Mesothelial cell of epicardium (in vitro differentiated cells): Measurements from ENCODE around the gene IPO13. TPM values are rescaled to one million over a fixed set of nuclear protein-coding genes. Genes with fewer than 3 reads are reported as not detected.

ENCODE experiments used
- DNase-seq, 2 experiments: peaks; one replicate each; pipeline ENCODE4 v3.0.0; 2021; ENCODE audit warnings: low spot score in 2 of 2; ENCODE audit not compliant: unreplicated experiment in 2 of 2
- H3K27ac Mint-ChIP-seq: 2 replicates; pipeline ENCODE4 v1.8.0; 2021; ENCODE audit warnings: mixed read lengths
- H3K27me3 Mint-ChIP-seq: 2 replicates; pipeline ENCODE4 v1.8.0; 2021; ENCODE audit warnings: low read depth, mixed read lengths
- H3K36me3 Mint-ChIP-seq: 2 replicates; pipeline ENCODE4 v1.8.0; 2021; ENCODE audit warnings: mixed read lengths
- H3K4me1 Mint-ChIP-seq: 2 replicates; pipeline ENCODE4 v1.8.0; 2021; ENCODE audit warnings: mixed read lengths
- H3K4me3 Mint-ChIP-seq: 2 replicates; pipeline ENCODE4 v1.8.0; 2021; ENCODE audit warnings: mild to moderate bottlenecking, moderate library complexity, mixed read lengths
- H3K9me3 Mint-ChIP-seq: 2 replicates; pipeline ENCODE4 v1.8.0; 2021; ENCODE audit warnings: mixed read lengths
- CTCF ChIP-seq: fragments of 200-600 bp; sonication (generic); IDR thresholded peaks from one replicate; pipeline ENCODE4 v1.5.0; 2021; ENCODE audit warnings: antibody characterized with exemption; ENCODE audit not compliant: unreplicated experiment
- total RNA-seq: library from RNA; stranded (reverse); gene quantifications from 3 replicates; pipeline ENCODE4 v1.2.1, GENCODE V29; 2021

The IPO13 gene
- total RNA-seq, 1 donor from 2014 or later, result 26.4 TPM

GRCh38 chr1:43969416-43969745, 22.6 kb downstream of the IPO13 start:
- no peak for TF ChIP-seq CTCF
- no peak overlapping the region for H3K27ac Mint-ChIP-seq
- H3K36me3 Mint-ChIP-seq, result peaks cover 13% of the 10 kb centered on the region
- H3K27me3 Mint-ChIP-seq, result no peaks in the 10 kb centered on the region
- H3K9me3 Mint-ChIP-seq, result peaks cover 11% of the 10 kb centered on the region
- no peak for DNase-seq
- H3K4me3 Mint-ChIP-seq, result peak overlapping the region; percentile 96
- H3K4me1 Mint-ChIP-seq, result peaks cover 22% of the 10 kb centered on the region

GRCh38 chr1:43969746-43970466, 23.2 kb downstream of the IPO13 start, which contains the start of gene DPH2:
DPH2 (plus strand) TSS chr1:43970010; CDS start chr1:43970176, 166 bp downstream.
- H3K27me3 Mint-ChIP-seq, result no peaks in the 10 kb centered on the region
- H3K36me3 Mint-ChIP-seq, result peaks cover 13% of the 10 kb centered on the region
- H3K4me3 Mint-ChIP-seq, result peak within 1 kb of the TSS; percentile 96
- H3K27ac Mint-ChIP-seq, result peak within 1 kb of the TSS; percentile 88
- H3K9me3 Mint-ChIP-seq, result peaks cover 11% of the 10 kb centered on the region
- H3K4me1 Mint-ChIP-seq, result peaks cover 22% of the 10 kb centered on the region
- TF ChIP-seq CTCF, result no peak
- DNase-seq, result peak; percentile 87 to 91

GRCh38 chr1:43970502-43970901, 23.8 kb downstream of the IPO13 start:
- TF ChIP-seq CTCF, result no peak
- Mint-ChIP-seq H3K27ac (peak overlapping the region; percentile 88), H3K4me3 (peak overlapping the region; percentile 96), H3K4me1 (peaks cover 24% of the 10 kb centered on the region), H3K9me3 (peaks cover 11% of the 10 kb centered on the region), H3K36me3 (peaks cover 13% of the 10 kb centered on the region), H3K27me3 (no peaks in the 10 kb centered on the region)
- no peak for DNase-seq

- peaks cover 29% of the 10 kb centered on the region for H3K4me1 Mint-ChIP-seq
- peak overlapping the region; percentile 96 for H3K4me3 Mint-ChIP-seq
- peaks cover 11% of the 10 kb centered on the region for H3K9me3 Mint-ChIP-seq
- no peak for DNase-seq
- no peak overlapping the region for H3K27ac Mint-ChIP-seq
- TF ChIP-seq CTCF, result no peak
- peaks cover 13% of the 10 kb centered on the region for H3K36me3 Mint-ChIP-seq
- no peaks in the 10 kb centered on the region for H3K27me3 Mint-ChIP-seq
Measured at GRCh38 chr1:43970911-43971310, 24.2 kb downstream of the IPO13 start.

- Mint-ChIP-seq H3K9me3 (peaks cover 11% of the 10 kb centered on the region), H3K36me3 (peaks cover 13% of the 10 kb centered on the region), H3K27ac (no peak overlapping the region), H3K4me3 (peak overlapping the region; percentile 96), H3K4me1 (peaks cover 33% of the 10 kb centered on the region), H3K27me3 (no peaks in the 10 kb centered on the region)
- no peak for DNase-seq
- no peak for TF ChIP-seq CTCF
Measured at GRCh38 chr1:43971336-43971980, 24.7 kb downstream of the IPO13 start.
